H1 (cell line): ENCODE results near the gene CLEC16A. TPM values are rescaled to one million over a fixed set of nuclear protein-coding genes. Genes with fewer than 3 reads are reported as not detected.

Source experiments
- CTCF ChIA-PET: fragments of 300-600 bp; sonication (Branson Sonifier 250); formaldehyde crosslinking; loops from one replicate; lab custom pipeline; 2021; ENCODE audit not compliant: partially characterized antibody; lab: Charles Lee
- POLR2A ChIA-PET: fragments of 300-600 bp; sonication (Branson Sonifier 250); formaldehyde crosslinking; loops from one replicate; lab custom pipeline; 2021; ENCODE audit warnings: inconsistent platforms; ENCODE audit not compliant: partially characterized antibody; lab: Charles Lee
- DNase-seq, 2 experiments: peaks; one replicate each; pipeline versions ENCODE4 v3.0.0 to v3.0.0-alpha.2; 2010 to 2022; ENCODE audit warnings: low spot score in 2 of 2, low read depth in 1 of 2, mixed read lengths in 1 of 2
- FAIRE-seq: peaks from 2 replicates; lab custom pipeline; 2011; peaks lifted over from hg19 to GRCh38; lab: Jason Lieb, UNC
- H2AFZ ChIP-seq: 2 replicates; pipeline ENCODE4 v1.8.1; 2012; ENCODE audit warnings: low read length, inconsistent platforms
- H2AK5ac ChIP-seq: 2 replicates; pipeline ENCODE4 v1.6.1; 2013; ENCODE audit warnings: low read depth, low read length
- H2BK120ac ChIP-seq: replicated peaks from 2 replicates; pipeline ENCODE3; 2013; ENCODE audit warnings: low read depth, low read length, inconsistent platforms
- H2BK12ac ChIP-seq: 2 replicates; pipeline ENCODE4 v1.6.1; 2013; ENCODE audit warnings: low read depth, low read length
- H2BK15ac ChIP-seq: 2 replicates; pipeline ENCODE4 v1.6.1; 2013; ENCODE audit warnings: low read length
- H2BK20ac ChIP-seq: 2 replicates; pipeline ENCODE4 v1.6.1; 2013; ENCODE audit warnings: low read length
- H2BK5ac ChIP-seq: 2 replicates; pipeline ENCODE4 v1.6.1; 2013; ENCODE audit warnings: low read depth, low read length
- H3K14ac ChIP-seq: 2 replicates; pipeline ENCODE4 v1.6.1; 2013; ENCODE audit warnings: inconsistent platforms; ENCODE audit not compliant: insufficient read length
- H3K18ac ChIP-seq: 2 replicates; pipeline ENCODE4 v1.6.1; 2013; ENCODE audit warnings: low read length; ENCODE audit errors: extremely low read depth
- H3K23ac ChIP-seq: 2 replicates; pipeline ENCODE4 v1.6.1; 2013; ENCODE audit warnings: inconsistent platforms; ENCODE audit not compliant: insufficient read length
- H3K23me2 ChIP-seq: 2 replicates; pipeline ENCODE4 v1.6.1; 2013; ENCODE audit warnings: low read depth, low read length
- H3K27ac ChIP-seq: 2 replicates; pipeline ENCODE4 v1.6.1; 2011; ENCODE audit warnings: low read depth, low read length, inconsistent platforms
- H3K27me3 ChIP-seq, 4 experiments: replicated peaks in 1 of 4; 1 replicate in 1 of 4; 2 replicates in 3 of 4; pipeline versions ENCODE4 v1.6.1 to v1.8.1; 2011 to 2013; ENCODE audit warnings: low read length in 3 of 4, mild to moderate bottlenecking in 3 of 4, inconsistent platforms in 2 of 4, mixed read lengths in 2 of 4, moderate library complexity in 1 of 4; ENCODE audit not compliant: control insufficient read depth in 3 of 4, insufficient read depth in 3 of 4; ENCODE audit errors: extremely low read depth in 1 of 4
- H3K36me3 ChIP-seq, 4 experiments: 2 replicates each; pipeline versions ENCODE4 v1.6.1 to v1.8.1; 2011 to 2013; ENCODE audit warnings: mild to moderate bottlenecking in 4 of 4, low read length in 3 of 4, moderate library complexity in 2 of 4, control low read depth in 1 of 4, inconsistent platforms in 1 of 4; ENCODE audit not compliant: insufficient read depth in 4 of 4, control insufficient read depth in 2 of 4
- H3K4ac ChIP-seq: replicated peaks from 2 replicates; pipeline ENCODE3; 2013; ENCODE audit warnings: low read length, low read depth, mixed read lengths, inconsistent platforms; ENCODE audit not compliant: insufficient read length
- H3K4me1 ChIP-seq, 4 experiments: replicated peaks in 1 of 4; 1 replicate in 1 of 4; 2 replicates in 3 of 4; pipeline versions ENCODE4 v1.6.1 to v1.8.1; 2011 to 2013; ENCODE audit warnings: low read length in 3 of 4, inconsistent platforms in 2 of 4, mixed read lengths in 1 of 4; ENCODE audit not compliant: insufficient read depth in 4 of 4, control insufficient read depth in 3 of 4
- H3K4me2 ChIP-seq, 2 experiments: 2 replicates each; pipeline versions ENCODE4 v1.6.1 to v1.8.1; 2011 to 2013; ENCODE audit warnings: low read depth in 2 of 2, low read length in 2 of 2, control low read depth in 1 of 2, inconsistent platforms in 1 of 2, mild to moderate bottlenecking in 1 of 2; ENCODE audit not compliant: insufficient read depth in 1 of 2
- H3K4me3 ChIP-seq, 4 experiments: fragments of 200-600, 300-600 bp in 1 of 4; sonication (generic), shearing (Covaris generic), sonication (Bioruptor Twin) in 1 of 4; 2 replicates each; pipeline versions ENCODE4 v1.5.1 to v1.8.1; 2011 to 2016; ENCODE audit warnings: low read length in 4 of 4, low read depth in 3 of 4, control low read depth in 2 of 4, inconsistent platforms in 2 of 4, mild to moderate bottlenecking in 2 of 4, mixed read lengths in 1 of 4, moderate library complexity in 1 of 4; ENCODE audit not compliant: insufficient read depth in 2 of 4; ENCODE audit errors: extremely low read depth in 1 of 4
- H3K56ac ChIP-seq: replicated peaks from 2 replicates; pipeline ENCODE3; 2013; ENCODE audit warnings: low read depth, mild to moderate bottlenecking, mixed read lengths, low read length, inconsistent platforms; ENCODE audit not compliant: insufficient read length
- H3K79me1 ChIP-seq: 2 replicates; pipeline ENCODE4 v1.6.1; 2013; ENCODE audit warnings: low read depth, low read length, control low read depth
- H3K79me2 ChIP-seq, 2 experiments: 2 replicates each; pipeline versions ENCODE4 v1.6.1 to v1.8.1; 2012 to 2013; ENCODE audit warnings: low read length in 2 of 2, mild to moderate bottlenecking in 2 of 2, inconsistent platforms in 1 of 2; ENCODE audit not compliant: insufficient read depth in 2 of 2, control insufficient read depth in 1 of 2
- H3K9ac ChIP-seq, 4 experiments: replicated peaks in 1 of 4; 1 replicate in 1 of 4; 2 replicates in 3 of 4; pipeline versions ENCODE4 v1.6.1 to v1.8.1; 2011 to 2013; ENCODE audit warnings: low read depth in 3 of 4, low read length in 3 of 4, control low read depth in 2 of 4, mild to moderate bottlenecking in 2 of 4, moderate library complexity in 2 of 4, inconsistent platforms in 1 of 4; ENCODE audit errors: extremely low read depth in 1 of 4
- H3K9me3 ChIP-seq, 2 experiments: 2 replicates each; pipeline versions ENCODE4 v1.6.1 to v1.8.1; 2012 to 2013; ENCODE audit warnings: mild to moderate bottlenecking in 2 of 2, moderate library complexity in 2 of 2, control low read depth in 1 of 2, inconsistent platforms in 1 of 2, low read depth in 1 of 2, low read length in 1 of 2, mixed read lengths in 1 of 2; ENCODE audit not compliant: insufficient read depth in 2 of 2
- H4K20me1 ChIP-seq, 2 experiments: replicated peaks in 1 of 2; 2 replicates each; pipeline versions ENCODE3 to v1.8.1; 2011 to 2013; ENCODE audit warnings: inconsistent platforms in 2 of 2, low read length in 2 of 2, mild to moderate bottlenecking in 1 of 2; ENCODE audit not compliant: insufficient read depth in 2 of 2, control insufficient read depth in 1 of 2
- H4K5ac ChIP-seq: 2 replicates; pipeline ENCODE4 v1.6.1; 2013; ENCODE audit warnings: low read length, low read depth, mixed read lengths, inconsistent platforms; ENCODE audit not compliant: insufficient read length
- H4K8ac ChIP-seq: 2 replicates; pipeline ENCODE4 v1.8.0; 2013; ENCODE audit warnings: mild to moderate bottlenecking, moderate library complexity, low read length, inconsistent platforms; ENCODE audit not compliant: insufficient read depth; ENCODE audit errors: extremely low read depth
- H4K91ac ChIP-seq: replicated peaks from 2 replicates; pipeline ENCODE3; 2013; ENCODE audit warnings: low read length, mixed read lengths, inconsistent platforms; ENCODE audit not compliant: insufficient read length
- EGR1 ChIP-seq: IDR thresholded peaks from 2 replicates; pipeline ENCODE4 v1.6.1; 2011; ENCODE audit warnings: low read depth, low read length, borderline replicate concordance
- EZH2 ChIP-seq: fragments of 200-600 bp; sonication (generic); IDR thresholded peaks from 2 replicates; pipeline ENCODE4 v1.7.1; 2012; ENCODE audit warnings: low read depth, mild to moderate bottlenecking, moderate library complexity, low read length, inconsistent platforms; ENCODE audit not compliant: severe bottlenecking
- GTF2F1 ChIP-seq: IDR thresholded peaks from 2 replicates; pipeline ENCODE4 v1.6.1; 2012; ENCODE audit warnings: low read depth, low read length, improper control_type of control experiment, borderline replicate concordance
- HDAC2 ChIP-seq, 2 experiments: fragments of 300-600 bp in 1 of 2; sonication (generic) in 1 of 2; IDR thresholded peaks; 2 replicates each; pipeline ENCODE4 v1.6.1; 2011 to 2012; ENCODE audit warnings: low read depth in 2 of 2, low read length in 2 of 2, mild to moderate bottlenecking in 2 of 2, moderate library complexity in 2 of 2, borderline replicate concordance in 1 of 2, inconsistent platforms in 1 of 2
- JUN ChIP-seq: IDR thresholded peaks from 2 replicates; pipeline ENCODE4 v1.6.1; 2011; ENCODE audit warnings: low read depth, mild to moderate bottlenecking, improper control_type of control experiment, low read length
- NANOG ChIP-seq: IDR thresholded peaks from 2 replicates; pipeline ENCODE4 v1.6.1; 2011; ENCODE audit warnings: low read length, low read depth, mild to moderate bottlenecking, inconsistent platforms; ENCODE audit not compliant: insufficient read depth, poor library complexity, severe bottlenecking
- RBBP5 ChIP-seq: IDR thresholded peaks from 2 replicates; pipeline ENCODE4 v1.7.1; 2012; ENCODE audit warnings: low read depth, mild to moderate bottlenecking, inconsistent platforms, low read length, moderate library complexity, borderline replicate concordance
- RNF2 ChIP-seq: fragments of 200-900, 300-1000 bp; sonication (generic); IDR thresholded peaks from 2 replicates; pipeline ENCODE4 v1.7.1; 2016; ENCODE audit warnings: borderline replicate concordance, low read depth, mild to moderate bottlenecking, antibody characterized with exemption, low read length; ENCODE audit not compliant: poor library complexity, severe bottlenecking; ENCODE audit errors: missing control alignments
- YY1 ChIP-seq: IDR thresholded peaks from 2 replicates; pipeline ENCODE4 v1.6.1; 2011; ENCODE audit warnings: low read depth, mild to moderate bottlenecking, low read length
- WGBS, 2 experiments: shearing (Covaris generic) in 1 of 2; methylation state at CpG; one replicate each; pipeline versions ENCODE4 v1.1.6 to v1.1.7; 2013 to 2015; ENCODE audit warnings: low lambda C conversion rate in 2 of 2, mixed read lengths in 2 of 2, inconsistent platforms in 1 of 2, low coverage in 1 of 2, missing lambda C conversion rate in 1 of 2; ENCODE audit not compliant: insufficient replicate concordance in 2 of 2, insufficient coverage in 1 of 2, insufficient read length in 1 of 2; ENCODE audit errors: extremely low coverage in 1 of 2, missing lambda C conversion rate in 1 of 2; 5-methylcytosine and 5-hydroxymethylcytosine counted together
- polyA plus RNA-seq, 7 experiments: library from polyadenylated mRNA; depleted of rRNA in 3 of 7; stranded (reverse) in 5 of 7; unstranded in 2 of 7; fragments of >200 nt in 5 of 7; fragments of 200-250 nt in 2 of 7; gene quantifications; 1 replicate in 5 of 7; 2 replicates in 1 of 7; 4 replicates in 1 of 7; pipeline versions ENCODE4 v1.2.1 to v1.2.3, GENCODE V29; 2011 to 2013; ENCODE audit warnings: missing spikeins in 2 of 7, mixed read lengths in 2 of 7
- total RNA-seq: library from RNA; stranded (reverse); fragmentation: NEBNext Ultra II Directional; extraction: Animal tissue kit (Norgen Biotek cat#: 25700); gene quantifications from 2 replicates; pipeline ENCODE4 v1.2.1, GENCODE V29; 2021
- TF ChIP-seq, protein P1 (sequence below): IDR thresholded peaks from 2 replicates; pipeline ENCODE4 v1.6.1; 2012; ENCODE audit warnings: inconsistent platforms

Gene CLEC16A
- total and polyA plus RNA-seq, 2 of the 8 experiments (the other 6 are each of a cell fraction or from before 2014, with no cell fraction given) = 7.6 to 19.3 TPM

DNA sequence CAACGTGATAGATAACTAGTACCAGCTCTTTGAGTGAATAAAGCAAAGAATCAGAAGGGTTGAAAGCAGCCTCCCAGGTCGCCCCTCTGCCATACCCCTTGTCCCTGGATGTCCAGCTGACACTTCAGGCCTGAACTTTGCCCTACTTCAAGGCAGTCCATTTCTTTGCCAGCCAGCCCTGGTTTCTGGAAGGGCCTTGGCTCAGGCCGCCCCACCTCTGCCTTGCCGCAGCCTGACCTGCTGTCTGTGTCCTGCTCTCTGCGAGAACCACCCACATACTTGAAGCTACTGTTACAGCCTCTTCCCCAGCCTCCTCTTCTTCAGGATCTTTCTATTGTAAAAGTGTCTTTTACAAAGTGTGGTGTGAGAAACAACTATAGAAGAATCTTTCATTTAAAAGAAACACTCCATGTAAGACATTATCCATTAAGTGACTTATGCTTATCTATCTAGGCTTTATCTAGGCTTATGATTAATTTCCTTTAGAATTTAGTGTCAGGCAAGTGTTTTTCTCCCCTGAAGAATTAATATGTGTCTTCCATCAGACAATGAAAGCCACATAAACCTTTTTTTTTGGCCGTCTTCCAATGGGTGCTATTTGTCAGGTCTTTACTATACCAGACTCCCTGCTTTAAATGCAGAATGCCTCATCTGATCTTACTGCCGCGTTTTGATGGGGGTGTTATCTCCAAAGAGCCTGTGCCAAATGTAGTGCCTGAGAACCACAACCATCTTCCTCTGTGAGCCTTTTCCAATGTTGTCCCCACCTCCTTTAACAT is 177.7 kb downstream of the CLEC16A start:
- POLR2A ChIA-PET = interaction anchor here (1.2 kb wide), 1 partner anchor 134 kb away, joined by 3 read pairs; the partner anchor contains the start of gene SOCS1
- no peaks in the 10 kb centered on the region for H3K4me1 ChIP-seq
- H2BK120ac ChIP-seq = no peak overlapping the region
- no peaks in the 10 kb centered on the region for H3K79me1 ChIP-seq
- H3K4me3 ChIP-seq = no peak overlapping the region
- no peak overlapping the region for H4K8ac ChIP-seq
- DNase-seq (no peak), FAIRE-seq (no peak)
- H3K9me3 ChIP-seq = no peaks in the 10 kb centered on the region
- H3K4me2 ChIP-seq = no peak overlapping the region
- H3K56ac ChIP-seq = no peak overlapping the region
- CTCF ChIA-PET = interaction anchor here (0.8 kb wide), 1 partner anchor 63 kb away, joined by 3 read pairs; no protein-coding TSS in a partner anchor
- no peak overlapping the region for H2BK20ac ChIP-seq
- no peak overlapping the region for H4K91ac ChIP-seq
- no peaks in the 10 kb centered on the region; the same call in 1 of the 2 replicates for H3K23me2 ChIP-seq
- no peak overlapping the region for H3K18ac ChIP-seq
- no peak overlapping the region for H3K4ac ChIP-seq
- H4K20me1 ChIP-seq = peaks cover 0 to 6% of the 10 kb centered on the region in 2 experiments
- WGBS, 2 experiments = 94% methylated on average over 7 of the region's 8 CpGs; no CpG with 5 or more reads in 1 of the 2 experiments
- H4K5ac ChIP-seq = no peak overlapping the region
- no peak overlapping the region for H2AFZ ChIP-seq
- H3K36me3 ChIP-seq = peaks cover 0 to 3% (median 1%) of the 10 kb centered on the region in 4 experiments; a peak in 1 of 8 replicates
- no peak overlapping the region for H3K9ac ChIP-seq
- no peaks in the 10 kb centered on the region for H3K27me3 ChIP-seq
- H2BK15ac ChIP-seq = no peak overlapping the region
- no peaks in the 10 kb centered on the region for H3K79me2 ChIP-seq
- H3K27ac ChIP-seq = no peak overlapping the region
- H3K23ac ChIP-seq = no peak overlapping the region
- no peak overlapping the region for H2BK5ac ChIP-seq
- H3K14ac ChIP-seq = no peak overlapping the region
- no peak overlapping the region for H2AK5ac ChIP-seq
- no peak overlapping the region for H2BK12ac ChIP-seq
- TF ChIP-seq EGR1 = no peak
- TF ChIP-seq RBBP5 = no peak
- TF ChIP-seq HDAC2 (IDR thresholded peaks at IDR 0.05; ENCODE audit: borderline replicate concordance in 1 of 2, low read depth in 2 of 2, low read length in 2 of 2) = no peak
- TF ChIP-seq, protein P1, sequence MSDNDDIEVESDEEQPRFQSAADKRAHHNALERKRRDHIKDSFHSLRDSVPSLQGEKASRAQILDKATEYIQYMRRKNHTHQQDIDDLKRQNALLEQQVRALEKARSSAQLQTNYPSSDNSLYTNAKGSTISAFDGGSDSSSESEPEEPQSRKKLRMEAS = no peak
- TF ChIP-seq NANOG = no peak
- TF ChIP-seq JUN = no peak
- no peak for TF ChIP-seq YY1
- no peak for TF ChIP-seq RNF2
- no peak for TF ChIP-seq GTF2F1
- no peak for TF ChIP-seq EZH2
